Measurements from ENCODE around the gene BMP7. TPM values are rescaled to one million over a fixed set of nuclear protein-coding genes. Genes with fewer than 3 reads are reported as not detected.
A peak's percentile ranks its signal among the peaks of the same experiment; 100 is the strongest.
"Not testable (repeated sequence)": the region's sequence is repeated elsewhere in the genome, so short reads cannot be mapped to it uniquely, and the experiment has no call there.

BMP7 gene
- total RNA-seq, 2 experiments from 2014 or later, result 2.2 to 94.2 TPM

- POLR2A ChIA-PET, result interaction anchor here (0.7 kb wide), 1 partner anchor 48 kb away, joined by 5 read pairs; no protein-coding TSS in a partner anchor
- CTCF ChIA-PET (ENCODE audit: unreplicated experiment), result no interaction called here
- H3K36me3 ChIP-seq (ENCODE audit: insufficient read depth, low read length), result no peaks in the 10 kb centered on the region
- H4K20me1 ChIP-seq (ENCODE audit: insufficient read depth, low read length), result no peaks in the 10 kb centered on the region
- no peaks in the 10 kb centered on the region for H3K9me3 ChIP-seq (ENCODE audit: low read length)
- no peaks in the 10 kb centered on the region for H3K9me2 ChIP-seq (ENCODE audit: insufficient read depth, low read length)
- peak overlapping the region; percentile 82 for H2AFZ ChIP-seq (ENCODE audit: low read length)
- H3K4me1 ChIP-seq (ENCODE audit: insufficient read depth, low read length, poor library complexity, severe bottlenecking), result peaks cover 92% of the 10 kb centered on the region
- H3K4me3 ChIP-seq (ENCODE audit: low read depth, low read length, poor library complexity, severe bottlenecking), result peak overlapping the region; percentile 28
- peak; percentile 73 for DNase-seq (ENCODE audit: low spot score)
- BruUV-seq (replicated peaks), result no TSS peak
- no peaks in the 10 kb centered on the region for H3K79me2 ChIP-seq (ENCODE audit: insufficient read depth, low read depth, low read length)
- H3K27ac ChIP-seq (ENCODE audit: low read depth, low read length, poor library complexity, severe bottlenecking), result peak overlapping the region; percentile 49
- no peak for TF ChIP-seq CTCF (conservative IDR thresholded peaks at IDR 0.05; ENCODE audit: low read length)
- no peak for TF ChIP-seq EZH2phosphoT487 (IDR thresholded peaks at IDR 0.05; ENCODE audit: borderline replicate concordance, low read depth, low read length)
- peak overlapping the region; percentile 63 for H3K4me2 ChIP-seq (ENCODE audit: low read length)
- intact Hi-C loops (cut with micrococcal nuclease; ENCODE audit: unreplicated experiment), result no loop called here
Measured at GRCh38 chr20:57280221-57280620, 13.8 kb upstream of the BMP7 start.

DNA sequence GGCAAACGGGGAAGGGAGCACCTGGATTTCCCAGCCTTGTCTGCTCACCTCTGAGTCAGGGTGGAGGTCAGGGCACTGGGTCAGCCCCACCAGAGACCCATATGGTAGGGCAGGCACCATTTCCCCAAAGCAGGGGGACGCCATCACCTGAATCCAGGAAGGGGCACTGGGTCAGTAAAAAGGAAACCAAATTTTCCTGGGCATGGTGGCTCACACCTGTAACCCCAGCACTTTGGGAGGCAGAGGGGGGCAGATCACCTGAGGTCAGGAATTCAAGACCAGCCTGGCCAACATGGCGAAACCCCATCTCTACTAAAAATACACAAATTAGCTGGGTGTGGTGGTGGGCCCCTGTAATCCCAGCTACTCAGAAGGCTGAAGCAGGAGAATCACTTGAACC, 13.1 kb upstream of the BMP7 start:
- POLR2A ChIA-PET; H3K36me3 ChIP-seq (ENCODE audit: insufficient read depth, low read length); H2AFZ ChIP-seq (ENCODE audit: low read length); H3K9me2 ChIP-seq (ENCODE audit: insufficient read depth, low read length); H3K27ac ChIP-seq (ENCODE audit: low read depth, low read length, poor library complexity, severe bottlenecking); intact Hi-C loops (cut with micrococcal nuclease; ENCODE audit: unreplicated experiment); H3K79me2 ChIP-seq (ENCODE audit: insufficient read depth, low read depth, low read length); CTCF ChIA-PET (ENCODE audit: unreplicated experiment); DNase-seq (ENCODE audit: low spot score); H3K4me3 ChIP-seq (ENCODE audit: low read depth, low read length, poor library complexity, severe bottlenecking); H3K9me3 ChIP-seq (ENCODE audit: low read length); H4K20me1 ChIP-seq (ENCODE audit: insufficient read depth, low read length); BruUV-seq (replicated peaks): not testable (repeated sequence)
- Histone ChIP-seq H3K4me1 (ENCODE audit: insufficient read depth, low read length, poor library complexity, severe bottlenecking) (peaks cover 90% of the 10 kb centered on the region), H3K4me2 (ENCODE audit: low read length) (peak overlapping the region; percentile 63; the same call in 1 of the 2 replicates)

DNA sequence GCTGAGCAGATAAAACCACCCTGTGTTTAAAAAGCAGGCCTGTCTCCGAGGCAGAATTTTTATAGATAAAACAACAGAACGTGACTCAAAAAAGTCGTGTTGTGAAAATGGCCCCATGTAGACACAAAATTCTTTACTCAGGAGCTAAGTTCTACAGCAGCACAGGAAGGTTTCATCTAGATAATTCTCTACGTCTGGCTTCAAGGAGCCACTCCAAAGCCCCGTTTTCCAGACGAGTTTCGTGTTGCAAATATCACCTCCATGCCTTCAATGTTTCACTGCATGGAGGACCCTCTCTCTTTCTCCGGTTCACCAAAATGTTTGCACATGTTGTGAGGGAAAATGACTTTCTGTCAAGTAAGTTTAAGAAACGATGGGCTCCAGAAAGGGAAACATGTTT, 12.0 kb upstream of the BMP7 start:
- DNase-seq (ENCODE audit: low spot score), result no peak
- Histone ChIP-seq H3K4me1 (ENCODE audit: insufficient read depth, low read length, poor library complexity, severe bottlenecking) (peaks cover 90% of the 10 kb centered on the region), H3K4me3 (ENCODE audit: low read depth, low read length, poor library complexity, severe bottlenecking) (no peak overlapping the region), H3K36me3 (ENCODE audit: insufficient read depth, low read length) (no peaks in the 10 kb centered on the region), H3K4me2 (ENCODE audit: low read length) (no peak overlapping the region), H3K79me2 (ENCODE audit: insufficient read depth, low read depth, low read length) (no peaks in the 10 kb centered on the region), H2AFZ (ENCODE audit: low read length) (no peak overlapping the region), H3K9me2 (ENCODE audit: insufficient read depth, low read length) (no peaks in the 10 kb centered on the region), H3K27ac (ENCODE audit: low read depth, low read length, poor library complexity, severe bottlenecking) (no peak overlapping the region), H4K20me1 (ENCODE audit: insufficient read depth, low read length) (no peaks in the 10 kb centered on the region), H3K9me3 (ENCODE audit: low read length) (no peaks in the 10 kb centered on the region)
- CTCF ChIA-PET (ENCODE audit: unreplicated experiment), result no interaction called here
- BruUV-seq (replicated peaks), result no TSS peak
- POLR2A ChIA-PET, result interaction anchor here (0.6 to 0.7 kb wide), 2 partner anchors 720 to 1435 kb away, joined by 3 read pairs; no protein-coding TSS in a partner anchor
- intact Hi-C loops (cut with micrococcal nuclease; ENCODE audit: unreplicated experiment), result no loop called here
- TF ChIP-seq EZH2phosphoT487 (IDR thresholded peaks at IDR 0.05; ENCODE audit: borderline replicate concordance, low read depth, low read length), result no peak
- no peak for TF ChIP-seq CTCF (conservative IDR thresholded peaks at IDR 0.05; ENCODE audit: low read length)

Measured in OCI-LY7 (cell line).